NCI-H748 treated with DMSO at 0.1 percent for 48 hours (cell line): ENCODE data around the gene USF1.
"Not testable (repeated sequence)": the region's sequence is repeated elsewhere in the genome, so short reads cannot be mapped to it uniquely, and the experiment has no call there.

Experiments used
- DNase-seq: peaks from one replicate; lab custom pipeline; 2025; lab: John Stamatoyannopoulos, UW

The USF1 gene

GRCh38 chr1:161019751-161020495 lies 25.9 kb downstream of the USF1 start:
- peak; percentile 33 for DNase-seq

DNA sequence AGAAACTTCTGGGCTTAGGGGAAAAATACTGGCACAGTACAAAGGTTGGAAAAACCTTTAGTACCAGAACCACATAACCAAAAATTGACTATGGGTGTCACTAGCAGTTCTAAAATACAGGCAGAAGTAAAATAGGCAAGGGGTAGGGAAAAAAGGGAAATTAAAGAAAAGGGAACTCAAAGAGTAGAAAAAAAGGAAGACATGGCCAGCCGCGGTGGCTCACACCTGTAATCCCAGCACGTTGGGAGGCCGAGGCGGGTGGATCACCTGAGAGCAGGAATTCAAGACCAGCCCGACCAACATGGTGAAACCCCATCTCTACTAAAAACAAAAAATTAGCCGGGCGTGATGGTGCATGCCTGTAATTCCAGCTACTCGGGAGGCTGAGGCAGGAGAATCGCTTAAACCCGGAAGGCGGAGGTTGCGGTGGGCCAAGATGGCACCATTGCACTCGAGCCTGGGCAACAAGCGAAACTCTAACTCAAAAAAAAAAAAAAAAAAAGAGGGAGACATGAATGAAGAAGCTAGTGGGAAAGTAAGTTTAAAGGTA lies 26.6 kb downstream of the USF1 start:
- not testable (repeated sequence) for DNase-seq

DNA sequence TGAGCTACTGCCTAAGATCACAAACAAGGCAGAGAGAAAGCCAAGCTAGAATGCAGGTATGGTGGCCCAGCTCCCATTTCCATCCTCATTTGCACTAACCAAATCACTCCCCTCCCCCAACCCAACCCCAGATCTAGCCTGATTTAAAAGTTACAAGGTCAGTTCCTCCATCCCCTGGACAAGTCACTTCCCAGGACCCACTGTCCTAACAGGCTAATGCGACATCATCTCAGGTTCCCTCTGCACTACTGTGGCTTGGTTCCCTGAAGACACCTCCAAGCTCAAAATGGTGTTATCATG lies 27.2 kb downstream of the USF1 start:
- no peak for DNase-seq

DNA sequence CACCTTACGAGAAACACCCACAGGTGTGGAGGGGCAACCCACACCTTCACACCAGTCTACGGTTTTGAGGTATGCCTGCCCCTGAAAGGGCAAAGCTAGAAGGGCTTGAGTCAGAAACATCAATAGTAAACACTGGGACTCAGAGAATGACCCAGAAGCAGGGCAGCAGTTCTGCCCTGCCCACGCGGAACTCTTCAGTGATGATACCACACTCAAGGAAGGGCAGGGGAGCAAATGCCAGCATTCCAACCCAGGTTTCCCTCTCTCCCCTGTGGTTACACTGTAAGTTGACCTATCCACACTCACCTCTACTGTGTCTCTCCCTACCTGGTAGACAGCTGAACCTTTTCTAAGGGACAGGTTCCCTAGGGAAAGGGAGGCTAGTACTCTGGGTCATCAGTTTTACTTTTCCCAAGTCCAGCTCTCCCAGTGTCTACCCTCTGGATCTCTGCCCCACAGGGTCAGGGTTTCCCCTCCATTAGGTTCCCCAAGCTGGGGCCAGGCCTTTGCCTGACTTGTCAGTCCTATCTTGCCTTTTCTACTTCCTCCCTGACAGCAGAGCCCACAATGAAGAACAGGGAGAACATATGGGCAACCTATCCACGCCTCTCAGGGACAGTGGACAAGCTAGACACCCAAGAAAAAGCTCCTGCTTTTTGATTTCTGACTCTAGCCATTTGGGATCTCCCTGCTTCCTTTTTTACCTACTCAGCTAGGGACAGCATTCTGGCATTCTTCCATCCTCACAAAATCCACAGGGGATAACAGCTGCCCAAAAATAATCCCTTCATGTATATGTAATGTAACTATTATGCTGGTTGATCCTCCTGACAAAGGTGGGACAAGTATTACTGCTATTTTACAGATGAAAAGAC lies 27.8 kb downstream of the USF1 start:
- no peak for DNase-seq

- not testable (repeated sequence) for DNase-seq
These were observed 28.6 kb downstream of the USF1 start for GRCh38 chr1:161017181-161017580.

- DNase-seq, result not testable (repeated sequence)
These were observed 29.1 kb downstream of the USF1 start for GRCh38 chr1:161016683-161017082.

GRCh38 chr1:161013488-161014230 lies 32.1 kb downstream of the USF1 start:
- DNase-seq, result no peak

DNA sequence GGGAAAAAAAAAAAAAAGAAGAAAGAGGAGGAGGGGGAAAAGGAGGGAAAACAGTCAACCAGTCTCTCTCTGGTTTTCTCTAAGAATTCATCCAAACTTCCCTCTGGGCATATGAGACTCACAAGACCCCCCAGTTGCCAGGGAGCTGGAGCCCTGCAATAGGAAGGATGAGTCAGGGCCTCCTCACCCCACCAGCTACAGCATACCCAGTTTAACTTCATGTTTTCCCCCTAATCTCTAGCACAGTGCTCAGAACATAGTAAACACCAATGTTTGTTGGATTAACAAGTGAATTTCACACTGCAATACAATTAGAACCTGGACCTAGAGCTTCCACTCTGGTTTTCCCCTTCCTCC lies 32.7 kb downstream of the USF1 start:
- DNase-seq, result no peak

DNA sequence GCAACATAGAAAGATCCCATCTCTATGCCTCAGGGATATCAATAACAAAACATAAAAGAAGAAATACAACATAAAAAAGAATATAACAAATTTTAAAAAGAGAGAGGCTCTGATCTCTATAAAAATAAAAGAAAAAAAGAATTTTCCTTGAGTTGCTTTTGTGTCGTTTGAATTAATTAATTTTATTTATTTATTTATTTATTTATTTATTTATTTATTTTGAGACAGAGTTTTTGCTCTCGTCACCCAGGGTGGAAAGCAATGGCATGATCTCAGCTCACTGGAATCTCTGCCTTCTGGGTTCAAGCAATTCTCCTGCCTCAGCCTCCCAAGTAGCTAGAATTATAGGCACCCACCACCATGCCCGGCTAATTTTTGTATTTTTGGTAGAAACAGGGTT lies 33.4 kb downstream of the USF1 start:
- DNase-seq, result no peak

GRCh38 chr1:161009602-161010211 lies 36.1 kb downstream of the USF1 start:
- DNase-seq, result no peak

DNA sequence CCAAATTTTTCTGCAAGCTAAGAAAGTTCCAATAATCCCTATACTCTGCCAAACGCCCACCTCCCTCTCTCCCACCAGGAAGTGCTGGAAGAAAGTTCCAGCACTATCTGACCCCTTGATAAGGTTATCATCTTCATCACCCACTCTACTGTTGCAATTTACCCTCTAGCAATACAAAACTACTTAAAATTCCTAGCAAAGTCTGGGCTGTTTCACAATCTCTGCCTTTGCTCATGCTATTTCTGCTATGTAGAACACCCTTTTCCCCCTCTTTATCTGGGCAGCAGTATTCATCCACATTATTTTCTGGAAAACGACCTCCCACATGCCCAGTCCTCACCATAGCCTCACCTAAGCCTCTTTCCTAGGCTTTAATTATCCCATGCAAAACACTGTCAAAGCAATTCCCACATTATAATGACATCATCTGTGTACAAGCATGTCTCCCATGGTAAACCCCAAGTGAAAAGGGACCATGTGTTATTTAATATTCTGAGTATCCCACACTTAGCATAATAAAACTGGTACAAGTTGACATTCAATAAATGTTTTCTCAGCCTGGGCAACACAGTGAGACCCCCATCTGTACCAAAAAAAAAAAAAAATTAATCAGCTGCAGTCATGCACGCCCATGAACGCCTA lies 36.8 kb downstream of the USF1 start:
- DNase-seq, result no peak

GRCh38 chr1:161007369-161007768 lies 38.4 kb downstream of the USF1 start:
- DNase-seq, result no peak

GRCh38 chr1:161006563-161006962 lies 39.2 kb downstream of the USF1 start:
- DNase-seq, result no peak

- no peak for DNase-seq
These were observed 44.3 kb downstream of the USF1 start for GRCh38 chr1:161001525-161001924.

- DNase-seq, result no peak
These were observed 44.9 kb downstream of the USF1 start for GRCh38 chr1:161000736-161001480.

- no peak for DNase-seq
These were observed 46.4 kb downstream of the USF1 start for GRCh38 chr1:160999376-160999775.

DNA sequence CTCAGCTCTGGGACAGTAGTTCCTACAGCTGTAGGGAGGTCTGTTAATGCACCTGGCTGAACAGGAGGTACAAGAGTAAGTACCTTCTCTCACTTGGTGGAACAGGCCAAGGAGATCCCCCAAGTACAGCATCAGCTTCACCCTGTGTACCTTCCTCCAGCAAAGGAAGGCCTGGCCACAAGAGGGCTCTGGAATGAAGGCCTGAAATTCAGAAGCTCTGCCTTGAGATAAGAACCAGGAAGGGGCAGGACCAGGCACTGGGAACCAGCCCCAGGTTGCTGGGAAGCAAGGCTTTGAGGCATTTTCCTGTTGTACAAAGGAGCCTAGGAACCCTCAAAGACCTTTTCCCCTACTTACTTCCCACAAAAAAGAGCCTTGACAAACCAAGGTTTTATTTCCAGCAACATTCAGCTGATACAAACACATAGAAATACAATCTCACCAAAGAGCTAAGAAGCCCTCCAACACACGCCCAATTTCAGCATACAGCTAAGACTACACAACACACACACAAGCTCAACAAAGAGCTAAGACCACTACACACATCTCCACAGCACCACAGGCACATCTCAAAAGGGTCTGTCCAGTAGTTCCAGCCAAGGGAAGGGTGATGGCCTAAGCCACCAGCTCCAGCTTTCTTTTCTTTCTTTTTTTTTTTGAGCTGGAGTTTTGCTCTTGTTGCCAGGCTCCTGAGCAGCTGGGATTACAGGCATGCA lies 48.3 kb downstream of the USF1 start:
- DNase-seq, result no peak

DNA sequence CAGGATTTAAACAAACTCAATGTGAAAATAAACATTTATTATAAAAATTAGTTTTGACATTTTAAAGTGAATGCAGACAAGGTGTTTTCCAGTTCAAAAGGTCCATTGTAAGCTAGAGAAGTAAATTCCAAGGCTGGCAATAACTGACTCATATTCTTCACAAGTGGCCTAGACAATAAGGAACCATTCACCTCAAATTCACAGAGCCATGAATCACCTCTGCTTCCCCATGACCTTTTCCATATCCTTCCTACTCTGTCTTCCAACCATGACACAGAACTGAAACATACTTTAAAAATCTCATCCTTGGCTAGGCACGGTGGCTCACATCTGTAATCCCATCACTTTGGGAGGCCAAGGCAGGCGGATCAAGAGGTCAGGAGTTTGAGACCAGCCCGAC lies 49.6 kb downstream of the USF1 start:
- no peak for DNase-seq

GRCh38 chr1:160993544-160994193 lies 52.1 kb downstream of the USF1 start:
- DNase-seq, result peak; percentile 18

DNA sequence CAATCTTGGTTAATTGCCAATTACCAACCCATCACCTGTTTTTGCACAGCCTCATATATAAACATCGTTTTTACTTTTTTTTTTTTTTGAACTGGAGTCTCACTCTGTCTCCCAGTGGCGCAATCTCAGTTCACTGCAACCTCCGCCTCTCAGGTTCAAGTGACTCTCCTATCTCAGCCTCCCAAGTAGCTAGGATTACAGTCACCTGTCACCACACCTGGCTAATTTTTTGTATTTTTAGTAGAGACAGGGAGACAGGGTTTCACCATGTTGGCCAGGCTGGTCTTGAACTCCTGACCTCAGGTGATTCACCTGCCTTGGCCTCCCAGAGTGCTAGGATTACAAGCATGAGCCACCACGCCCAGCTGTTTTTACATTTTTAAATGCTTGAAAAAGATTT lies 53.7 kb downstream of the USF1 start:
- not testable (repeated sequence) for DNase-seq
